OCI-LY1 (cell line): Measurements from ENCODE around the gene DPRX.

ENCODE experiments used
- H2AFZ ChIP-seq: fragments of 200-600 bp; sonication (generic), shearing (Covaris generic); 2 replicates; pipeline ENCODE4 v1.6.0; 2014; ENCODE audit warnings: antibody characterized with exemption, mild to moderate bottlenecking, low read length
- H3F3A ChIP-seq: fragments of 200-600 bp; sonication (generic), shearing (Covaris generic); 2 replicates; pipeline ENCODE4 v1.6.0; 2014; ENCODE audit warnings: mild to moderate bottlenecking, antibody characterized with exemption, low read length, moderate library complexity; ENCODE audit not compliant: insufficient read depth
- H3K27ac ChIP-seq: fragments of 200-600 bp; sonication (generic); 2 replicates; pipeline ENCODE4 v1.5.1; 2014; ENCODE audit warnings: low read length, mixed run types, mild to moderate bottlenecking, low read depth; ENCODE audit not compliant: poor library complexity, severe bottlenecking
- H3K27me3 ChIP-seq: fragments of 200-600 bp; sonication (generic); 2 replicates; pipeline ENCODE4 v1.6.0; 2014; ENCODE audit warnings: antibody characterized with exemption, mild to moderate bottlenecking, low read length, moderate library complexity; ENCODE audit not compliant: insufficient read depth
- H3K36me3 ChIP-seq: fragments of 200-600 bp; sonication (generic); 2 replicates; pipeline ENCODE4 v1.6.1; 2014; ENCODE audit warnings: mild to moderate bottlenecking, antibody characterized with exemption, low read length, moderate library complexity, mixed read lengths; ENCODE audit not compliant: insufficient read depth
- H3K4me1 ChIP-seq: fragments of 200-600 bp; sonication (generic); 2 replicates; pipeline ENCODE4 v1.5.1; 2014; ENCODE audit warnings: mild to moderate bottlenecking, low read length, moderate library complexity; ENCODE audit not compliant: insufficient read depth, severe bottlenecking
- H3K4me2 ChIP-seq: fragments of 200-600 bp; sonication (generic), shearing (Covaris generic); 2 replicates; pipeline ENCODE4 v1.6.1; 2014; ENCODE audit warnings: low read length
- H3K4me3 ChIP-seq: fragments of 200-600 bp; sonication (generic); 2 replicates; pipeline ENCODE4 v1.5.1; 2014; ENCODE audit warnings: low read length, low read depth, mild to moderate bottlenecking, mixed read lengths; ENCODE audit not compliant: poor library complexity, severe bottlenecking
- H3K79me2 ChIP-seq: fragments of 200-600 bp; shearing (Covaris generic); 2 replicates; pipeline ENCODE4 v1.6.1; 2016; ENCODE audit warnings: mixed run types, low read length, mixed read lengths; ENCODE audit not compliant: insufficient read depth
- H3K9ac ChIP-seq: fragments of 200-600 bp; sonication (generic), shearing (Covaris generic); 2 replicates; pipeline ENCODE4 v1.6.1; 2014; ENCODE audit warnings: mild to moderate bottlenecking, low read length, mixed read lengths
- H3K9me2 ChIP-seq: fragments of 200-600 bp; sonication (generic), shearing (Covaris generic); 2 replicates; pipeline ENCODE4 v1.6.1; 2014; ENCODE audit warnings: low read depth, mild to moderate bottlenecking, low read length, mixed read lengths
- H3K9me3 ChIP-seq: fragments of 200-600 bp; shearing (Covaris generic); 2 replicates; pipeline ENCODE4 v1.6.1; 2014; ENCODE audit warnings: low read length, mixed read lengths
- H4K20me1 ChIP-seq: fragments of 200-600 bp; sonication (generic), shearing (Covaris generic); 2 replicates; pipeline ENCODE4 v1.6.0; 2016; ENCODE audit warnings: mild to moderate bottlenecking, low read length; ENCODE audit not compliant: insufficient read depth
- EZH2 ChIP-seq: fragments of 200-600 bp; sonication (generic), shearing (Covaris generic); IDR thresholded peaks from 2 replicates; pipeline ENCODE4 v1.8.0; 2017; ENCODE audit warnings: borderline replicate concordance, mixed run types, mild to moderate bottlenecking, antibody characterized with exemption, low read length, moderate library complexity, mixed read lengths
- TF ChIP-seq, protein P1 (sequence below): fragments of 200-600 bp; sonication (generic), shearing (Covaris generic); IDR thresholded peaks from 2 replicates; pipeline ENCODE4 v1.5.1; 2017; ENCODE audit warnings: mild to moderate bottlenecking, antibody characterized with exemption, low read length, moderate library complexity, mixed read lengths

The DPRX gene

DNA sequence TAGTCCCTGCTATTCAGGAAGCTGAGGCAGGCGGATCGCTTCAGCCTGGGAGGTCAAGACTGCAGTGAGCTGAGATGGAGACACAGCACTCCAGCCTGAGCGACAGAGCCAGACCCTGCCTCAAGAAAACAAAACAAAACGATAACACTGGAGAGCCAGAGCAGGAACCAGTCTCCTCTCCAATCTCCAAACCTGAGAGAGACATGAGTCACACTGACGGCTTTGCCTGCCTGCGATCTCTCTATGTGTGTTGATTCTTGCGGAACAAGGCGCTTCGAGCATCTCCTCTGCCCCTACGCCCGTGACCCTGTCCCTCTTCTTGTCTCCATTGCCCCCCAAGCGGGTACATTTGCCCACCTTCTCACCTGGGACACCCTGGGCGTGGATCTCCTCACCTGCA is 15.6 kb downstream of the DPRX start:
- no peak overlapping the region for H3K4me3 ChIP-seq
- H4K20me1 ChIP-seq, result no peaks in the 10 kb centered on the region
- H3K4me2 ChIP-seq, result no peak overlapping the region
- TF ChIP-seq, protein P1, sequence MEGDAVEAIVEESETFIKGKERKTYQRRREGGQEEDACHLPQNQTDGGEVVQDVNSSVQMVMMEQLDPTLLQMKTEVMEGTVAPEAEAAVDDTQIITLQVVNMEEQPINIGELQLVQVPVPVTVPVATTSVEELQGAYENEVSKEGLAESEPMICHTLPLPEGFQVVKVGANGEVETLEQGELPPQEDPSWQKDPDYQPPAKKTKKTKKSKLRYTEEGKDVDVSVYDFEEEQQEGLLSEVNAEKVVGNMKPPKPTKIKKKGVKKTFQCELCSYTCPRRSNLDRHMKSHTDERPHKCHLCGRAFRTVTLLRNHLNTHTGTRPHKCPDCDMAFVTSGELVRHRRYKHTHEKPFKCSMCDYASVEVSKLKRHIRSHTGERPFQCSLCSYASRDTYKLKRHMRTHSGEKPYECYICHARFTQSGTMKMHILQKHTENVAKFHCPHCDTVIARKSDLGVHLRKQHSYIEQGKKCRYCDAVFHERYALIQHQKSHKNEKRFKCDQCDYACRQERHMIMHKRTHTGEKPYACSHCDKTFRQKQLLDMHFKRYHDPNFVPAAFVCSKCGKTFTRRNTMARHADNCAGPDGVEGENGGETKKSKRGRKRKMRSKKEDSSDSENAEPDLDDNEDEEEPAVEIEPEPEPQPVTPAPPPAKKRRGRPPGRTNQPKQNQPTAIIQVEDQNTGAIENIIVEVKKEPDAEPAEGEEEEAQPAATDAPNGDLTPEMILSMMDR, result no peak
- no peak for TF ChIP-seq EZH2
- H3K27ac ChIP-seq, result no peak overlapping the region
- H3K27me3 ChIP-seq, result no peaks in the 10 kb centered on the region
- no peak overlapping the region for H3K9ac ChIP-seq
- H3K9me2 ChIP-seq, result no peaks in the 10 kb centered on the region
- no peaks in the 10 kb centered on the region for H3F3A ChIP-seq
- no peaks in the 10 kb centered on the region; the same call in 1 of the 2 replicates for H3K9me3 ChIP-seq
- H3K36me3 ChIP-seq, result no peaks in the 10 kb centered on the region
- H3K79me2 ChIP-seq, result no peaks in the 10 kb centered on the region
- H2AFZ ChIP-seq, result no peak overlapping the region
- H3K4me1 ChIP-seq, result no peaks in the 10 kb centered on the region

DNA sequence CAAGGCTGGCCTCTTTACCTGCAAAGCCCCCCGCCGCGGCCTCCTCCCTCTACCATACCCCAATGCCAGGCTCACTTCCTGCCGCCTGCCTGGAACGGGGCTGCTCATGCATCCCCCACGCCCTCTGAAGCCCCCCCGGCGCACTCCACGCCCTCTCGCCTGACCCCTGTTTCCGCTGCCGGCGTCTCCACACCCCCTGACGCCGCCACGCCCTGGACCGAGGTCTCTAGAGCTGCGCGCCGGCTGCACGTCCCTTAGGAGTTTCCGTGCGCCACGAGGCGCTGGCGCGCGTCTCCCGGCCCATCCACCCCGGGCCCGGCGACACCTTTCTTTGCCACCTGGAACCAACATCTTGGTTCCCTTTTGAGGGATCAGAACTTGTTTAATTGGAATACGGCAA is 16.0 kb downstream of the DPRX start:
- Histone ChIP-seq H3K4me3 (no peak overlapping the region), H3K36me3 (no peaks in the 10 kb centered on the region)

DNA sequence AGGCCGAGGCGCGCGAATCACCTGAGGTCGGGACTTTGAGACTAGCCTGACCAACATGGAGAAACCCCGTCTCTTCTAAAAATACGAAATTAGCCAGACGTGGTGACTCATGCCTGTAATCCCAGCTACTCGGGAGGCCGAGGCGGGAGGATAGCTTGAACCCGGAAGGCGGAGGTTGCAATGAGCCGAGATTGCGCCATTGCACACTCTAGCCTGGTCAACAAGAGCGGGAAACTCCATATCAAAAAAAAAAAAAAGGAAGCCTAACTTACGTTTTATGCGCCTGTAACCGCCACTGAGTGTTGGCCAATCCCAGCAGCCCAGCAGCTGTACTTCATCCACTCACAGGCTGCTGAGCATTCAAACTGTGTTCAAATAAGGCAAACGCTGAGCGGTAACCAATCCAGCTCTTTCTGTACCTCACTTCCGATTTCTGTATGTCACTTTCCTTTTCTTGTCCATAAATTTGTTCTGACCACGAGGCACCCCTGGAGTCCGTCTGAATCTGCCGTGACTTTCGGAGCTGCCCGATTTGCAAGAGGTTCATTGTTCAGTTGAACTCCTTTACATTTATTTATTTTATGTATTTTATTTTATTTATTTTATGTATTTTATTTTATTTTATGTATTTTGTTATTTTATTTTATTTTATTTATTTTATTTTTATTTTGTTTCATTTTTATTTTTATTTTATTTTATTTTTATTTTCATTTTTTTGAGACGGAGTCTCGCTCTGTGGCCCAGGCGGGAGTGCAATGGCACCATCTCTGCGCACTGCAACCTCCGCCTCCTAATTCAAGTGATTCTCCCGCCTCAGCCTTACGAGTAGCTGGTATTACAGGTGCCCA is 18.2 kb downstream of the DPRX start:
- Histone ChIP-seq H3K9me3 (peaks cover 2% of the 10 kb centered on the region; the same call in 1 of the 2 replicates), H3K9me2 (no peaks in the 10 kb centered on the region), H3K36me3 (no peaks in the 10 kb centered on the region), H4K20me1 (no peaks in the 10 kb centered on the region), H3K4me1 (no peaks in the 10 kb centered on the region), H2AFZ (no peak overlapping the region), H3K27ac (no peak overlapping the region), H3K9ac (no peak overlapping the region), H3K4me3 (no peak overlapping the region), H3K27me3 (no peaks in the 10 kb centered on the region), H3K79me2 (no peaks in the 10 kb centered on the region), H3K4me2 (no peak overlapping the region), H3F3A (no peaks in the 10 kb centered on the region)
- TF ChIP-seq EZH2, result no peak
- TF ChIP-seq, protein P1, result no peak

More for the DNA sequence above, 16.0 kb downstream of the DPRX start:
- H3K9me3 ChIP-seq, result no peaks in the 10 kb centered on the region; the same call in 1 of the 2 replicates
- TF ChIP-seq, protein P1, result no peak
- TF ChIP-seq EZH2, result no peak
- H3K9me2 ChIP-seq, result no peaks in the 10 kb centered on the region
- H3K4me2 ChIP-seq, result no peak overlapping the region
- H3K9ac ChIP-seq, result no peak overlapping the region
- no peaks in the 10 kb centered on the region for H4K20me1 ChIP-seq
- H3K4me1 ChIP-seq, result no peaks in the 10 kb centered on the region
- no peak overlapping the region for H3K27ac ChIP-seq
- no peaks in the 10 kb centered on the region for H3F3A ChIP-seq
- H3K27me3 ChIP-seq, result no peaks in the 10 kb centered on the region
- H2AFZ ChIP-seq, result no peak overlapping the region
- no peaks in the 10 kb centered on the region for H3K79me2 ChIP-seq
